Thyroid gland (tissue), 4 donors: ENCODE measurements around the gene EVA1B.

Experiments used
- POLR2A ChIP-seq, 2 donors: fragments of 450-650 bp; IDR thresholded peaks; one replicate each; pipeline ENCODE4 v1.6.1; 2017; ENCODE audit warnings: antibody characterized with exemption in 2 of 2, mild to moderate bottlenecking in 2 of 2, moderate library complexity in 1 of 2
- TF ChIP-seq, protein P1 (sequence below), 6 experiments: fragments of 200-600 bp in 3 of 6; fragments of 450-650 bp in 3 of 6; sonication (generic) in 3 of 6; IDR thresholded peaks; one replicate each; pipeline ENCODE4 v1.5.1; 2016 to 2019; ENCODE audit warnings: antibody characterized with exemption in 6 of 6, mild to moderate bottlenecking in 2 of 6, inconsistent platforms in 1 of 6, moderate library complexity in 1 of 6

- TF ChIP-seq, protein P1, sequence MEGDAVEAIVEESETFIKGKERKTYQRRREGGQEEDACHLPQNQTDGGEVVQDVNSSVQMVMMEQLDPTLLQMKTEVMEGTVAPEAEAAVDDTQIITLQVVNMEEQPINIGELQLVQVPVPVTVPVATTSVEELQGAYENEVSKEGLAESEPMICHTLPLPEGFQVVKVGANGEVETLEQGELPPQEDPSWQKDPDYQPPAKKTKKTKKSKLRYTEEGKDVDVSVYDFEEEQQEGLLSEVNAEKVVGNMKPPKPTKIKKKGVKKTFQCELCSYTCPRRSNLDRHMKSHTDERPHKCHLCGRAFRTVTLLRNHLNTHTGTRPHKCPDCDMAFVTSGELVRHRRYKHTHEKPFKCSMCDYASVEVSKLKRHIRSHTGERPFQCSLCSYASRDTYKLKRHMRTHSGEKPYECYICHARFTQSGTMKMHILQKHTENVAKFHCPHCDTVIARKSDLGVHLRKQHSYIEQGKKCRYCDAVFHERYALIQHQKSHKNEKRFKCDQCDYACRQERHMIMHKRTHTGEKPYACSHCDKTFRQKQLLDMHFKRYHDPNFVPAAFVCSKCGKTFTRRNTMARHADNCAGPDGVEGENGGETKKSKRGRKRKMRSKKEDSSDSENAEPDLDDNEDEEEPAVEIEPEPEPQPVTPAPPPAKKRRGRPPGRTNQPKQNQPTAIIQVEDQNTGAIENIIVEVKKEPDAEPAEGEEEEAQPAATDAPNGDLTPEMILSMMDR (IDR thresholded peaks at IDR 0.05), result no peak
- TF ChIP-seq POLR2A (IDR thresholded peaks at IDR 0.05), result peak in 1 of 2 donors; percentile 22
Observed at GRCh38 chr1:36321119-36321951, 2.1 kb downstream of the EVA1B start.
